Ovary (tissue), 9 donors: ENCODE results near the gene PIK3R5. TPM values are rescaled to one million over a fixed set of nuclear protein-coding genes. Genes with fewer than 3 reads are reported as not detected.

ENCODE experiments used
- DNase-seq, 5 donors: peaks; one replicate each; pipeline ENCODE4 v3.0.0-alpha.2; 2019 to 2020
- H3K27ac ChIP-seq, 2 donors: fragments of 200-600 bp; one replicate each; pipeline versions ENCODE4 v1.5.1 to v1.8.0; 2019 to 2022
- H3K27me3 ChIP-seq: fragments of 200-600 bp; one replicate; pipeline ENCODE4 v1.8.0; 2022
- H3K36me3 ChIP-seq: fragments of 200-600 bp; sonication (generic); one replicate; pipeline ENCODE4 v1.5.1; 2019
- H3K4me1 ChIP-seq: one replicate; pipeline ENCODE4 v1.8.1; 2013; ENCODE audit warnings: mild to moderate bottlenecking, moderate library complexity; ENCODE audit not compliant: insufficient read depth
- H3K4me3 ChIP-seq: fragments of 200-600 bp; sonication (generic); one replicate; pipeline ENCODE4 v1.5.1; 2017
- H3K9me3 ChIP-seq, 2 donors: fragments of 200-600 bp in 1 of 2; sonication (generic) in 1 of 2; one replicate each; pipeline versions ENCODE4 v1.5.1 to v1.8.1; 2013 to 2019; ENCODE audit warnings: mild to moderate bottlenecking in 1 of 2, moderate library complexity in 1 of 2
- CTCF ChIP-seq, 3 donors: fragments of 450-650 bp in 2 of 3; fragments of 200-600 bp in 1 of 3; IDR thresholded peaks; one replicate each; pipeline versions ENCODE4 v1.5.1 to v1.8.0; 2016 to 2022; ENCODE audit warnings: antibody characterized with exemption in 3 of 3, mild to moderate bottlenecking in 1 of 3
- EP300 ChIP-seq: sonication (generic); formaldehyde crosslinking; IDR thresholded peaks from one replicate; pipeline ENCODE4 v1.6.1; 2017; ENCODE audit warnings: antibody characterized with exemption
- POLR2A ChIP-seq: fragments of 450-650 bp; IDR thresholded peaks from one replicate; pipeline ENCODE4 v1.6.1; 2017; ENCODE audit warnings: antibody characterized with exemption, mild to moderate bottlenecking, moderate library complexity
- WGBS, 3 donors: extraction: QIAGEN DNeasy Blood & Tissue Kit in 1 of 3; methylation state at CpG; one replicate each; pipeline versions ENCODE4 v1.1.5 to v1.1.7; 2013 to 2017; 5-methylcytosine and 5-hydroxymethylcytosine counted together
- intact Hi-C, 4 donors: fragments of 100-400 bp; cut with DNase I; formaldehyde crosslinking; loops; one replicate each; pipeline versions ENCODE4 v1.11.0 to v1.15.1; 2022 to 2023
- polyA plus RNA-seq, 2 donors: library from polyadenylated mRNA; stranded (reverse); fragments of 200-250 nt in 1 of 2; fragments of 350-450 nt in 1 of 2; fragmentation: Illumina TruSeq in 1 of 2; extraction: RNeasy Lipid Tissue Mini Kit (QIAGEN cat#74804) in 1 of 2; gene quantifications; one replicate each; pipeline ENCODE4 v1.2.3, GENCODE V29; 2013 to 2014
- total RNA-seq, 7 donors: library from RNA; depleted of rRNA in 2 of 7; stranded (reverse); fragments of >200 nt in 2 of 7; fragmentation: NEBNext Ultra II Directional in 3 of 7; extraction: Animal tissue kit (Norgen Biotek cat#: 25700) in 3 of 7; gene quantifications; one replicate each; pipeline versions ENCODE4 v1.1.0 to v1.2.4, GENCODE V29; 2016 to 2023
- donor health status: DM: no; HTN: no; CAD: no; lungs with moderate emphysema.
- donor health status: DM: no; HTN: no; CAD: no.
- donor health status: Bipolar disorder and iron deficiency.
- donor health status: DM: yes; HTN: yes; CAD: no.
- donor health status: DM: no; HTN: no; CAD: no.
- donor health status: DM: yes; HTN: yes; CAD: no.

Gene PIK3R5
- total and polyA plus RNA-seq, 9 donors: 0.86 to 8.9 (median 3.7) TPM

- no peaks in the 10 kb centered on the region for H3K9me3 ChIP-seq
- TF ChIP-seq CTCF (IDR thresholded peaks at IDR 0.05): no peak
- TF ChIP-seq EP300: no peak
- TF ChIP-seq POLR2A: no peak
- no peak overlapping the region for H3K27ac ChIP-seq
- intact Hi-C loops: loop anchor here in 1 of 4 donors (10.0 kb wide), 1 partner anchor 57 kb away; no protein-coding TSS in a partner anchor
- H3K4me3 ChIP-seq: no peak overlapping the region
- H3K36me3 ChIP-seq: no peaks in the 10 kb centered on the region
- no peak for DNase-seq
- no peaks in the 10 kb centered on the region for H3K4me1 ChIP-seq
- 71 to 78% (median 77%) methylated on average over 3 of the region's 3 CpGs for WGBS, 3 donors
- H3K27me3 ChIP-seq: no peaks in the 10 kb centered on the region
Measured at GRCh38 chr17:9001559-9001958, 36.1 kb upstream of the PIK3R5 start.

GRCh38 chr17:8997994-8998628, 32.6 kb upstream of the PIK3R5 start:
- TF ChIP-seq POLR2A: no peak
- no peak for DNase-seq
- intact Hi-C loops: loop anchor here in 3 of 4 donors (10.0 kb wide), 1 partner anchor 527 kb away; no protein-coding TSS in a partner anchor
- Histone ChIP-seq H3K4me3 (no peak overlapping the region), H3K27me3 (no peaks in the 10 kb centered on the region), H3K4me1 (no peaks in the 10 kb centered on the region), H3K9me3 (no peaks in the 10 kb centered on the region), H3K36me3 (no peaks in the 10 kb centered on the region), H3K27ac (no peak overlapping the region)
- WGBS, 3 donors: 10 to 13% (median 10%) methylated on average over 9 of the region's 9 CpGs

GRCh38 chr17:8995711-8996110, 30.2 kb upstream of the PIK3R5 start:
- Histone ChIP-seq H3K36me3 (no peaks in the 10 kb centered on the region), H3K9me3 (no peaks in the 10 kb centered on the region), H3K4me1 (no peaks in the 10 kb centered on the region), H3K27me3 (no peaks in the 10 kb centered on the region), H3K27ac (no peak overlapping the region), H3K4me3 (no peak overlapping the region)
- intact Hi-C loops: loop anchor here in 3 of 4 donors (10.0 kb wide), 1 partner anchor 529 kb away; no protein-coding TSS in a partner anchor
- DNase-seq: no peak
- 64 to 67% (median 66%) methylated on average over 7 of the region's 7 CpGs for WGBS, 3 donors
- TF ChIP-seq EP300 (no peak), POLR2A (no peak), CTCF (IDR thresholded peaks at IDR 0.05) (no peak)

- WGBS, 3 donors: 52 to 68% (median 55%) methylated on average over 7 of the region's 7 CpGs
- Histone ChIP-seq H3K4me3 (no peak overlapping the region), H3K9me3 (no peaks in the 10 kb centered on the region), H3K27me3 (no peaks in the 10 kb centered on the region), H3K27ac (no peak overlapping the region), H3K36me3 (no peaks in the 10 kb centered on the region), H3K4me1 (no peaks in the 10 kb centered on the region)
- intact Hi-C loops: loop anchor here in 3 of 4 donors (10.0 kb wide), 1 partner anchor 530 kb away; no protein-coding TSS in a partner anchor
- DNase-seq: peak in 3 of 5 donors; percentile 29 to 50 (median 37)
- peak in 1 of 3 donors; percentile 20 for TF ChIP-seq CTCF (IDR thresholded peaks at IDR 0.05)
- TF ChIP-seq EP300: no peak
Measured at GRCh38 chr17:8994319-8994718, 28.8 kb upstream of the PIK3R5 start.
